IMR-90 (cell line): ENCODE data around the gene EIF4EBP2. TPM values are rescaled to one million over a fixed set of nuclear protein-coding genes. Genes with fewer than 3 reads are reported as not detected.

Experiments
- ATAC-seq: fragments of 200-7000 bp; cut with Tn5 transposase; 2 replicates; pipeline ENCODE4 v1.9.1; 2020; ENCODE audit warnings: low read depth, mild to moderate bottlenecking, moderate library complexity
- Bru-seq: library from RNA; stranded (reverse); fragments of 400-500 nt; gene quantifications from one replicate; lab custom pipeline; 2021; lab: Mats Ljungman, UMichigan
- BruChase-seq, 2 experiments: library from RNA; stranded (reverse); fragments of 400-500 nt; gene quantifications; one replicate each; lab custom pipeline; 2021; lab: Mats Ljungman, UMichigan
- BruUV-seq: library from RNA; stranded (reverse); fragments of 400-500 nt; replicated peaks from 2 replicates; lab custom pipeline; 2021; lab: Mats Ljungman, UMichigan
- CTCF ChIA-PET: fragments of 300-600 bp; formaldehyde crosslinking; extraction: SDS; loops from one replicate; lab custom pipeline; 2021; ENCODE audit warnings: antibody characterized with exemption; lab: Yijun Ruan, JAX
- POLR2A ChIA-PET: fragments of 300-600 bp; sonication (Branson Sonifier 250); formaldehyde crosslinking; loops from one replicate; lab custom pipeline; 2022; ENCODE audit warnings: antibody characterized with exemption; ENCODE audit not compliant: unreplicated experiment; lab: Charles Lee
- DNase-seq: peaks from one replicate; pipeline ENCODE4 v3.0.0; 2013
- H2AFZ ChIP-seq: replicated peaks from 2 replicates; pipeline ENCODE3; 2013; ENCODE audit warnings: low read length, mild to moderate bottlenecking; ENCODE audit not compliant: poor library complexity
- H2AK5ac ChIP-seq: 2 replicates; pipeline ENCODE4 v1.6.1; 2013; ENCODE audit warnings: low read depth, low read length, inconsistent platforms
- H2AK9ac ChIP-seq: replicated peaks from 2 replicates; pipeline ENCODE3; 2013; ENCODE audit warnings: mild to moderate bottlenecking, low read depth, low read length, moderate library complexity; ENCODE audit not compliant: poor library complexity
- H2BK120ac ChIP-seq: 2 replicates; pipeline ENCODE4 v1.6.1; 2013; ENCODE audit warnings: low read depth, low read length, inconsistent platforms
- H2BK15ac ChIP-seq: 3 replicates; pipeline ENCODE4 v1.6.1; 2013; ENCODE audit warnings: low read depth, low read length, inconsistent platforms
- H2BK20ac ChIP-seq: 2 replicates; pipeline ENCODE4 v1.6.1; 2013; ENCODE audit warnings: low read depth, mild to moderate bottlenecking, inconsistent platforms, low read length, moderate library complexity
- H2BK5ac ChIP-seq: 2 replicates; pipeline ENCODE4 v1.6.1; 2013; ENCODE audit warnings: mild to moderate bottlenecking, low read depth, low read length, inconsistent platforms; ENCODE audit not compliant: poor library complexity, severe bottlenecking
- H3K14ac ChIP-seq: replicated peaks from 2 replicates; pipeline ENCODE4 v1.6.1; 2013; ENCODE audit warnings: low read depth, low read length, inconsistent platforms
- H3K18ac ChIP-seq: 2 replicates; pipeline ENCODE4 v1.6.1; 2013; ENCODE audit warnings: low read depth, low read length, control low read depth
- H3K23ac ChIP-seq: 2 replicates; pipeline ENCODE4 v1.6.1; 2013; ENCODE audit warnings: low read depth, low read length, inconsistent platforms
- H3K27ac ChIP-seq: 2 replicates; pipeline ENCODE4 v1.5.1; 2013; ENCODE audit warnings: mild to moderate bottlenecking, control low read depth, low read length; ENCODE audit not compliant: insufficient read depth
- H3K27me3 ChIP-seq: 2 replicates; pipeline ENCODE4 v1.6.1; 2013; ENCODE audit warnings: low read length; ENCODE audit not compliant: control insufficient read depth, insufficient read depth
- H3K36me3 ChIP-seq: 2 replicates; pipeline ENCODE4 v1.6.1; 2013; ENCODE audit warnings: low read length, mixed read lengths; ENCODE audit not compliant: control insufficient read depth, insufficient read depth
- H3K4ac ChIP-seq: 2 replicates; pipeline ENCODE4 v1.6.1; 2013; ENCODE audit warnings: low read depth, low read length, inconsistent platforms
- H3K4me1 ChIP-seq: 2 replicates; pipeline ENCODE4 v1.6.1; 2013; ENCODE audit warnings: low read length, mixed read lengths; ENCODE audit not compliant: control insufficient read depth, insufficient read depth
- H3K4me2 ChIP-seq: 2 replicates; pipeline ENCODE4 v1.6.1; 2013; ENCODE audit warnings: low read depth, mild to moderate bottlenecking, control low read depth, low read length, moderate library complexity
- H3K4me3 ChIP-seq: 2 replicates; pipeline ENCODE4 v1.5.1; 2013; ENCODE audit warnings: low read depth, mild to moderate bottlenecking, control low read depth, low read length, moderate library complexity; ENCODE audit not compliant: insufficient read depth
- H3K56ac ChIP-seq: 2 replicates; pipeline ENCODE4 v1.6.1; 2013; ENCODE audit warnings: low read length, inconsistent platforms; ENCODE audit not compliant: insufficient read depth; ENCODE audit errors: extremely low read depth
- H3K79me1 ChIP-seq, 2 experiments: 2 replicates each; pipeline ENCODE4 v1.6.1; 2013; ENCODE audit warnings: low read length in 2 of 2, inconsistent platforms in 1 of 2, low read depth in 1 of 2
- H3K9ac ChIP-seq: 2 replicates; pipeline ENCODE4 v1.6.1; 2013; ENCODE audit warnings: low read depth, low read length, control low read depth
- H3K9me1 ChIP-seq: 2 replicates; pipeline ENCODE4 v1.6.1; 2013; ENCODE audit warnings: low read length, inconsistent platforms; ENCODE audit not compliant: insufficient read depth
- H3K9me3 ChIP-seq: 2 replicates; pipeline ENCODE4 v1.6.1; 2013; ENCODE audit warnings: low read length; ENCODE audit not compliant: control insufficient read depth, insufficient read depth
- H4K20me1 ChIP-seq: 2 replicates; pipeline ENCODE4 v1.6.1; 2013; ENCODE audit warnings: low read length, inconsistent platforms; ENCODE audit not compliant: insufficient read depth
- H4K5ac ChIP-seq: 2 replicates; pipeline ENCODE4 v1.6.1; 2013; ENCODE audit warnings: mild to moderate bottlenecking, low read depth, low read length, control low read depth
- H4K8ac ChIP-seq, 2 experiments: 2 replicates each; pipeline ENCODE4 v1.6.1; 2013; ENCODE audit warnings: low read depth in 2 of 2, low read length in 2 of 2, control low read depth in 1 of 2, inconsistent platforms in 1 of 2
- H4K91ac ChIP-seq: 2 replicates; pipeline ENCODE4 v1.6.1; 2013; ENCODE audit warnings: low read depth, low read length, inconsistent platforms; ENCODE audit not compliant: insufficient read depth
- CEBPB ChIP-seq: IDR thresholded peaks from 2 replicates; pipeline ENCODE4 v1.6.1; 2012; ENCODE audit warnings: low read depth, low read length, improper control_type of control experiment
- CHD1 ChIP-seq: IDR thresholded peaks from 2 replicates; pipeline ENCODE4 v1.6.1; 2012; ENCODE audit warnings: low read depth, low read length, improper control_type of control experiment
- MAZ ChIP-seq: IDR thresholded peaks from 2 replicates; pipeline ENCODE4 v1.6.1; 2012; ENCODE audit warnings: low read depth, mild to moderate bottlenecking, low read length, improper control_type of control experiment, moderate library complexity, borderline replicate concordance
- POLR2A ChIP-seq: IDR thresholded peaks from 2 replicates; pipeline ENCODE4 v1.6.1; 2012; ENCODE audit warnings: mild to moderate bottlenecking, low read depth, low read length
- RCOR1 ChIP-seq: IDR thresholded peaks from 2 replicates; pipeline ENCODE4 v1.6.1; 2012; ENCODE audit warnings: mild to moderate bottlenecking, low read length, improper control_type of control experiment; ENCODE audit not compliant: insufficient replicate concordance
- WGBS, 2 experiments: methylation state at CpG; one replicate each; pipeline versions ENCODE4 v1.1.5 to v1.1.7; 2013; ENCODE audit warnings: missing lambda C conversion rate in 2 of 2; ENCODE audit not compliant: insufficient read length in 1 of 2; ENCODE audit errors: extremely low coverage in 2 of 2; 5-methylcytosine and 5-hydroxymethylcytosine counted together
- dilution Hi-C: fragments of 300-500 bp; cut with HindIII; formaldehyde crosslinking; loops from one replicate; pipeline ENCODE4 v1.14.3; 2018; ENCODE audit warnings: low sequenced_read_pairs; ENCODE audit not compliant: unreplicated experiment
- in situ Hi-C: fragments of 300-500 bp; cut with MboI; formaldehyde crosslinking; loops from 3 replicates; pipeline ENCODE4 v1.14.3; 2019; ENCODE audit warnings: low sequenced_read_pairs, inconsistent platforms, mixed read lengths
- intact Hi-C: fragments of 100-400 bp; cut with micrococcal nuclease; formaldehyde crosslinking; loops from 2 replicates; pipeline ENCODE4 v1.10.0; 2022
- long read RNA-seq: library from polyadenylated mRNA; unstranded; transcript quantifications from one replicate; pipeline ENCODE4 v2.0.0, GENCODE V29; 2021; ENCODE audit not compliant: unreplicated experiment
- polyA plus RNA-seq, 3 experiments: library from polyadenylated mRNA; depleted of rRNA; stranded (reverse); fragments of >200 nt; gene quantifications; 2 replicates each; pipeline ENCODE4 v1.2.3, GENCODE V29; 2012; ENCODE audit warnings: low replicate concordance in 1 of 3
- total RNA-seq: library from RNA; depleted of rRNA; stranded (reverse); fragments of >200 nt; gene quantifications from 2 replicates; pipeline ENCODE4 v1.2.3, GENCODE V29; 2012; rRNA removed

EIF4EBP2 gene, protein sequence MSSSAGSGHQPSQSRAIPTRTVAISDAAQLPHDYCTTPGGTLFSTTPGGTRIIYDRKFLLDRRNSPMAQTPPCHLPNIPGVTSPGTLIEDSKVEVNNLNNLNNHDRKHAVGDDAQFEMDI
- 15.6 and 20.8 TPM in 2 replicates for total RNA-seq
- 10.4 and 13.7 TPM in 2 replicates for polyA plus RNA-seq (2012; rRNA removed)
- 3.8 and 5.4 TPM in 2 replicates for polyA plus RNA-seq (2012; cell fraction: cytosol; rRNA removed)
- polyA plus RNA-seq (2012; cell fraction: nucleus; rRNA removed; ENCODE audit: low replicate concordance): 2.9 and 17.2 TPM in 2 replicates
- Bru-seq, nascent RNA: percentile 95 among the genes with signal in this experiment
- BruChase-seq, experiment 1, labeled RNA remaining after a 6-hour chase: percentile 98 among the genes with signal in this experiment
- percentile 98 among the genes with signal in this experiment for BruChase-seq, experiment 2, labeled RNA remaining after a 2-hour chase
- long read RNA-seq, full-length matches to known transcripts: 19 of 52 reads
- long read RNA-seq, partial matches to known transcripts: 1 of 52 reads
- long read RNA-seq, other reads (novel, unspliced or antisense): 32 of 52 reads

GRCh38 chr10:70404036-70404786, at the start of gene EIF4EBP2:
Gene EIF4EBP2 (plus strand): TSS chr10:70404145. CDS start chr10:70404402, 257 bp downstream.
- ATAC-seq (peak; percentile 86), DNase-seq (peak; percentile 93)
- Histone ChIP-seq H2BK5ac (peak within 1 kb of the TSS; percentile 61), H3K4me2 (peak within 1 kb of the TSS; percentile 90), H2BK20ac (no peak within 1 kb of the TSS), H4K5ac (peak within 1 kb of the TSS; percentile 14; the same call in 1 of the 2 replicates), H3K36me3 (no peaks in the 10 kb centered on the region), H3K27me3 (no peaks in the 10 kb centered on the region), H4K8ac (peak within 1 kb of the TSS in 1 of 2 experiments; percentile 56; a peak in 2 of 4 replicates), H3K79me1 (peaks cover 3 to 25% of the 10 kb centered on the region in 2 experiments; a peak in 3 of 4 replicates), H3K18ac (peak within 1 kb of the TSS; percentile 7; the same call in 1 of the 2 replicates), H2BK120ac (0 out of 2 replicates have a peak within 1 kb of the TSS, but pooled peaks have one; percentile 1), H3K4me1 (no peaks in the 10 kb centered on the region), H3K23ac (peak within 1 kb of the TSS; percentile 96), H4K91ac (peak within 1 kb of the TSS; percentile 80), H2AK9ac (peak within 1 kb of the TSS; percentile 87), H3K9me1 (no peaks in the 10 kb centered on the region), H3K56ac (peak within 1 kb of the TSS; percentile 77), H3K9ac (peak within 1 kb of the TSS; percentile 83), H3K4ac (peak within 1 kb of the TSS; percentile 80), H3K9me3 (no peaks in the 10 kb centered on the region), H3K27ac (peak within 1 kb of the TSS; percentile 73), H2AK5ac (peak within 1 kb of the TSS; percentile 60), H4K20me1 (peaks cover 35% of the 10 kb centered on the region), H2BK15ac (no peak within 1 kb of the TSS), H2AFZ (peak within 1 kb of the TSS; percentile 80), H3K14ac (peak within 1 kb of the TSS; percentile 98), H3K4me3 (peak within 1 kb of the TSS; percentile 81)
- WGBS, 2 experiments: 0% methylated on average over 56 of the region's 103 CpGs; no CpG with 5 or more reads in 1 of the 2 experiments
- no TSS peak for BruUV-seq
- ChIA-PET CTCF (interaction anchor here (1.5 kb wide), 1 partner anchor 258 kb away, joined by 3 read pairs; the partner anchor contains the start of gene TYSND1), POLR2A (interaction anchor here (0.6 to 1.0 kb wide), 5 partner anchors 14 to 429 kb away, joined by 3 to 5 read pairs (median 4); no protein-coding TSS in a partner anchor)
- dilution Hi-C loops (no loop called here), in situ Hi-C loops (no loop called here), intact Hi-C loops (loop anchor here (1.0 kb wide), 1 partner anchor 22 kb away; the partner anchor contains the start of gene LRRC20)
- TF ChIP-seq CEBPB: peak; percentile 52
- no peak for TF ChIP-seq RCOR1
- TF ChIP-seq CHD1: no peak
- TF ChIP-seq POLR2A: peak; percentile 91
- peak; percentile 87 for TF ChIP-seq MAZ
